GM21529 (cell line): ENCODE measurements around the gene BAD.
A peak's percentile ranks its signal among the peaks of the same experiment; 100 is the strongest.

Source experiments
- ATAC-seq: cut with Tn5 transposase; IDR thresholded peaks from one replicate; pipeline ENCODE4 v1.9.1; 2021; ENCODE audit not compliant: unreplicated experiment

The BAD gene

GRCh38 chr11:64261556-64262080, 22.8 kb downstream of the BAD start:
- ATAC-seq: no peak

DNA sequence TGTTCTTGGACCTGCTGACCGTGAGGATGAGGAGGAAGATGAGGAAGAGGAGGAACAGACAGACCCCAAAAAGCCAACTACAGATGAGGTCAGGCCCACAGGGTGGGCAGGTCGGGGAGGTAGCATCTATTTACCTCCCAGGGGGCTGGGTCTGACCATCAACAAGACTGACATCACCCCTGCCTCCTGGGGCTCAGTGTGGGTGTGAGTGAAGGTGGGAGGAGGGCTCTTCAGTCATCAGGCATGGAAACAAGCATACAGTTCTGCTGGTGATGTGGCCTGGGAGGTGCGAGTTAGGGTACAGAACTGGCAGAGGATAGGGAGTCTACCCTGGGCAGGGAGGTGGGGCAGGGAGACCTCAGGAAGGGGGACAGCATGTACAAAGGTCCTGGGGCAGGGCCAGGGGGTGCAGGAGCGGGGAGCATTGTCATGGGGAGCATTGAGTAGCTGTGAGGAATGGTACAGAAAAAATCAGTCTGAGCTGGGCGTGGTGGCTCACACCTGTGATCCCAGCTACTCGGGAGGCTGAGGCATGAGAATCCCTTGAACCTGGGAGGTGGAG, 24.2 kb downstream of the BAD start:
- no peak for ATAC-seq

GRCh38 chr11:64259533-64260067, 24.9 kb downstream of the BAD start:
- ATAC-seq: no peak

- ATAC-seq: no peak
Observed at GRCh38 chr11:64258946-64259532, 25.4 kb downstream of the BAD start.

- no peak for ATAC-seq
Observed at GRCh38 chr11:64258356-64258755, 26.1 kb downstream of the BAD start.

DNA sequence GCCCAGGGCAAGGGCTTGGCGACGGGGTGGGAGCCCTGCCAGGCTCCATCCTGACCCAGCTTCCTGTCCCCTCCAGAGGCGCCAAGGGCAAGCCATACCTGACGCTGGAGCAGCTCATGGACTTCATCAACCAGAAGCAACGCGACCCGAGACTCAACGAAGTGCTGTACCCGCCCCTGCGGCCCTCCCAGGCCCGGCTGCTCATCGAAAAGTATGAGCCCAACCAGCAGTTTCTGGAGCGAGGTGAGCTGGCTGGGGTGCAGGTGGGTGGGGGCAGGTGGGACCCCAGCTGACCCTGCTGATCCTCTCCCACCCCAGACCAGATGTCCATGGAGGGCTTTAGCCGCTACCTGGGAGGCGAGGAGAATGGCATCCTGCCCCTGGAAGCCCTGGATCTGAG, 28.2 kb downstream of the BAD start:
- ATAC-seq: no peak

GRCh38 chr11:64255135-64256128, 29.0 kb downstream of the BAD start:
- no peak for ATAC-seq

- no peak for ATAC-seq
Observed at GRCh38 chr11:64254326-64254725, 30.1 kb downstream of the BAD start.

- no peak for ATAC-seq
Observed at GRCh38 chr11:64253481-64253880, 31.0 kb downstream of the BAD start.

GRCh38 chr11:64253043-64253442, 31.4 kb downstream of the BAD start:
- ATAC-seq: no peak

DNA sequence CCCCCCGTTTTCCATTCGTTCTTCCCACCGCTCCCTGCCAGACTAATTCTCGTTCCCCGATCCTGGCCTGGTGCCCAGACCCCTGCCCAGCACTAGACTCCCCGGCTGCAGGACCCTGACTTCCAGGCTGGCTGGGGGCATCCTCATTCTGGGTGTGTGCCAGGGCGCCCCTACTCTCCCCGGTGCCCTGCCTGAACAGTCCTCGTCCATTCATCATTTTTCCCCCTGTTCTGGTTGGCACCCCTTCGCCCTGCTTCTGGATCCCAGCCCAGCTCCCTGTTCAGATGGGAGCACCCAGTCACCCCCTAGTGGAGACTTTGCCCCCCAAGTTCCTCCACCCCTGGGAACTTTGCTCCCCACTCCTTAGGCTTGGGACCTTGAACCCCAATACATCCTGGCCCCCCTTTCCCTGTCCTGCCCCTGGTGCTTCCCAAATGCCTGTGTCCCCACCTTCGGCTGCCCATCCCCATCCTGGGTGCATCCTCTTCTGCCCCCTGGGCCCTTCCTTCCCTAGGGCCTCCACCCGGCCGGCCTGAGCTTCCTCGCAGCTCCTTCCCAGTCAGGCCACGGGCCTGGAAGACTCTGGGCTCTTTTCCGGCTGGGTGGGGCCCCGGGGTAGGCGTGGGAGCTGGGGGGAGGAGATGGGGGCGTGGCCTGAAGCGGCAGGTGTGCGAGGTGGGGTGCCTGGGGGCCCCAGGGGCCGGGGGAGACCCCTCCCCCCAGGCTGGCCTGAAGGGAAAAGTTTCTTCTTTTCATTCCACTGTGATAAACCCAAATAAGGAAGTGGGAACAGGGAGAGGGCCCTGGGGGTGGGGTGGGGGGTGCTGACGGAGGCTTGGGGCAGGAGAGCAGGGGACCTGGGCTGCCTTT, 32.2 kb downstream of the BAD start:
- ATAC-seq: no peak

GRCh38 chr11:64251753-64252002, 32.8 kb downstream of the BAD start:
- no peak for ATAC-seq

GRCh38 chr11:64251016-64251752, 33.3 kb downstream of the BAD start, which contains the start of gene PLCB3:
Gene PLCB3, plus strand, starts transcription at chr11:64251530. Its CDS starts 120 bp downstream, at chr11:64251650.
- ATAC-seq: peak; percentile 43

DNA sequence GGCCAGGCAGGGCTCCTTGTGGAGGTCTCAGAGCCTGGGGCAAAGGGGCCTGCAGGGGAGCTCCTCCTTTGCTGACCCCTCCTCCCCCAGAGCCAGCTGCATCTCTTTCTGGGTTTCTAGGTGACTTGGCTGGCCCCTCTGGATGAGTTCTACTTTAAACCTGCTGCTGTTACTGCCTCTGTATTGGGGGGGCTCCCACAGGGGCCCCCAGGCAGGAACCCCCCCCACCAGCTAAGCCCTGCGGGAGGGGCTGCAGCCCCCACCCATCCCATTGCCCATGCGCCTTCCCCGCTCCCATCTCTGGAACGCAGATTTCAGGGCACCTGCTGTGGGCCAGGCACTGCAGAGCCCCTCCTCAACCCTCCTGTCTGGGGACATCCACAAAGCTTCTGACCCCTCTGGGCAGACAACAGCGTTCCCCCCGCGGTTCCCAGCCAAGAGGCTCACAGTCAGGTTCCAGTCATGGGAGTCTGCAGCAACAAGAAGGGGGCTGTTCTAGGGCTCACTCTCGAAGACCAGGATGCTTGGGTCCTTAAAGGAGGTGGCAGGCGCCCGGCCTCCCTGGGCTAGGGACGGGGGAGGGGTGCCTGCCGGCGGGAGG, 34.0 kb downstream of the BAD start:
- ATAC-seq: no peak

GRCh38 chr11:64249563-64250414, 34.7 kb downstream of the BAD start:
- ATAC-seq: no peak

- no peak for ATAC-seq
Observed at GRCh38 chr11:64249038-64249437, 35.4 kb downstream of the BAD start.

DNA sequence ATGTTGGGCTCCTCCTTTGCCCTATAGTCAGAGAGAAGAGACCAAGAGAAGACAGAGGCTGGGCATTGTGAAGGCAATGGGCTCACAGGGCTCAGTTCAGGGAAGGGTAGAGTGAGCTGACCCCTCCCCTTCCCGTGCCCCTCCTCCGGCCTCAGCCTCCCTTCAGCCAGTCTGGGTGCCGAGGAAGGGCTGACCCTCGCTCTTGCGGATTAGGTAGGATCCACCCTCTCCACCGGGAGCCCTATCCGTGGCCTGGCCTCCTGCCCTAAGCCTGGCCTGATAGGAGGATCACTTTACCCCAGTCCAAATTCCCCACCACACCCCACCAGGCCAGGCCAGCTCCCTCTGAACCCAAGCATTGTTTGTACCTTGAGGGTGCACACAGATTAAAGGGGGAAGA, 35.9 kb downstream of the BAD start:
- ATAC-seq: no peak

DNA sequence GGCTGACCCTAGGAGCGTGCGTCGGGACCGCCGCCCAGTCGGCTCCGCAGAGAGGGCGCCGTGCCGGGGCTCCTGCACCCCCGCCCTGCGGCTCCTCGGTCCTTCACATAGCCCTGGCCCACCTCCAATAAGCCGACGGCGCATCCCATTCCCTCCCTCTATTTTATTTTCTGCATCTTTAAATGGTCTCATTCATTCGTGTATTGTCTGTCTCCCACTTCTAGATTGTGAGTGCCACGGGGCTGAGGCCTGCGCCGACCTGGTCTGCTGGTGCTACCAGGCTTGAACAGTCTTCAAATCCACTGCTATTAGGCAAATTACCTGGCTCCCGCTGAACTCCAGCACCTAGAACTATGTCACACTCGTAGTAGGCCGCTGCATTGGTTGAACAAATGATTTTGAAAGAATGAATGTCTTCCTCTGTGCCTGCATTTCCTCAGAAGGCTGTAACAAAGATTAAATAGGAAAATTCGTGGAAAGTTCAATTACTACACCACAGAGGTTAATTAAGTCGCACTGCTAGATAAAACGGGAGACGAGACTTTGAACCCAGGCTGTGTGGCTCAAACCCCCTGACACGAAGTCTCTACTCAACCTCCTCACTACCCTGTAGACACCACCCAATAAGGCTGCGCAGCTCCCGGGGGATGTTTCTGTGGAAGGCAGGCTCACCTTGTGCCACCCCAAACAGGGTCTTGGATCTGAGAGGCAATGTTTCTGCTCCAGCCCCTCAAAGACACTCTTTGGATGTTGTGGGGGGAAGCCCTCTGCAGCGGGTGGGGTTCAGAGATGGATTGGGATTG, 36.5 kb downstream of the BAD start:
- no peak for ATAC-seq
